GM10847 (cell line): Measurements from ENCODE around the gene PCBD1.

Source experiments
- POLR2A ChIP-seq: IDR thresholded peaks from 2 replicates; pipeline ENCODE4 v1.6.1; 2011; ENCODE audit not compliant: insufficient read length; ENCODE audit errors: extremely low read depth

The PCBD1 gene

GRCh38 chr10:70898687-70899086 is 10.3 kb upstream of the PCBD1 start:
- TF ChIP-seq POLR2A = no peak

GRCh38 chr10:70896551-70896950 is 8.2 kb upstream of the PCBD1 start:
- no peak for TF ChIP-seq POLR2A

GRCh38 chr10:70894416-70894815 is 6.1 kb upstream of the PCBD1 start:
- TF ChIP-seq POLR2A = no peak

GRCh38 chr10:70893227-70894006 is 5.1 kb upstream of the PCBD1 start:
- TF ChIP-seq POLR2A = no peak

GRCh38 chr10:70892631-70893030 is 4.3 kb upstream of the PCBD1 start:
- TF ChIP-seq POLR2A = no peak

- TF ChIP-seq POLR2A = no peak
Observed at GRCh38 chr10:70891627-70892026, 3.3 kb upstream of the PCBD1 start.

- TF ChIP-seq POLR2A = no peak
Observed at GRCh38 chr10:70890917-70891431, 2.6 kb upstream of the PCBD1 start.

GRCh38 chr10:70889291-70889690 is 926 bp upstream of the PCBD1 start:
- no peak for TF ChIP-seq POLR2A

- no peak for TF ChIP-seq POLR2A
Observed at GRCh38 chr10:70886921-70887665, 1.3 kb downstream of the PCBD1 start.

GRCh38 chr10:70885931-70886903 is 2.1 kb downstream of the PCBD1 start:
- TF ChIP-seq POLR2A = no peak

- TF ChIP-seq POLR2A = no peak
Observed at GRCh38 chr10:70885481-70885880, 2.9 kb downstream of the PCBD1 start.

GRCh38 chr10:70884741-70885140 is 3.6 kb downstream of the PCBD1 start:
- TF ChIP-seq POLR2A = no peak

GRCh38 chr10:70880077-70880534 is 8.3 kb downstream of the PCBD1 start:
- no peak for TF ChIP-seq POLR2A

GRCh38 chr10:70879207-70879606 is 9.2 kb downstream of the PCBD1 start:
- TF ChIP-seq POLR2A = no peak

GRCh38 chr10:70874061-70874460 is 14.3 kb downstream of the PCBD1 start:
- TF ChIP-seq POLR2A = no peak

- TF ChIP-seq POLR2A = no peak
Observed at GRCh38 chr10:70872291-70872690, 16.1 kb downstream of the PCBD1 start.

GRCh38 chr10:70866424-70866823 is 21.9 kb downstream of the PCBD1 start:
- no peak for TF ChIP-seq POLR2A
